Measurements from ENCODE around the gene RXRA. TPM values are rescaled to one million over a fixed set of nuclear protein-coding genes. Genes with fewer than 3 reads are reported as not detected.

RXRA gene
- polyA plus RNA-seq, 3 donors, result 15.8 to 91.0 (median 23.2) TPM

- H3K36me3 ChIP-seq (replicated peaks in 1 of 2; ENCODE audit: control insufficient read depth in 1 of 2, insufficient read depth in 2 of 2, low read length in 2 of 2), result peaks cover 10 to 21% of the 10 kb centered on the region in 2 donors
- peaks cover 48 to 87% of the 10 kb centered on the region in 2 donors for H3K4me1 ChIP-seq (ENCODE audit: control insufficient read depth in 1 of 2, insufficient read depth in 2 of 2, low read length in 2 of 2)
- intact Hi-C loops (cut with micrococcal nuclease), result no loop called here
- no peaks in the 10 kb centered on the region for H3K9me3 ChIP-seq (replicated peaks in 1 of 2; ENCODE audit: control insufficient read depth in 1 of 2, insufficient read depth in 1 of 2, low read length in 2 of 2)
- Mint-ChIP-seq H3K4me1 (peaks cover 48% of the 10 kb centered on the region), H3K4me3 (no peak overlapping the region), H3K36me3 (peaks cover 14 to 45% of the 10 kb centered on the region in 2 donors), H3K9me3 (no peaks in the 10 kb centered on the region), H3K27ac (peak overlapping the region in 3 of 7 donors; percentile 50 to 64 (median 50)), H3K27me3 (ENCODE audit: low read depth in 3 of 3) (no peaks in the 10 kb centered on the region)
- peaks cover 100% of the 10 kb centered on the region for H3K79me2 ChIP-seq (ENCODE audit: insufficient read depth, low read length)
- no peak overlapping the region for H3K9ac ChIP-seq (ENCODE audit: insufficient read depth, low read length, poor library complexity, severe bottlenecking)
- H3K4me2 ChIP-seq (replicated peaks; ENCODE audit: extremely low read depth, low read length, poor library complexity, severe bottlenecking), result no peak overlapping the region
- 94% methylated on average over 14 of the region's 20 CpGs for WGBS (ENCODE audit: insufficient coverage)
- no peaks in the 10 kb centered on the region for H3K27me3 ChIP-seq (ENCODE audit: control insufficient read depth in 2 of 2, insufficient read depth in 2 of 2, low read length in 2 of 2)
- no peak overlapping the region for H2AFZ ChIP-seq (ENCODE audit: insufficient read depth, low read depth, low read length, poor library complexity, severe bottlenecking)
- H3K27ac ChIP-seq (ENCODE audit: low read depth in 1 of 2, low read length in 2 of 2), result no peak overlapping the region
- no peak for DNase-seq
- TF ChIP-seq CTCF (IDR thresholded peaks at IDR 0.05), result no peak
- no peak overlapping the region for H3K4me3 ChIP-seq (replicated peaks in 1 of 3; ENCODE audit: low read depth in 2 of 3, low read length in 3 of 3)
- H4K20me1 ChIP-seq (ENCODE audit: insufficient read depth, low read length), result peaks cover 100% of the 10 kb centered on the region
Observed at GRCh38 chr9:134350416-134350994, 24.2 kb downstream of the RXRA start.

GRCh38 chr9:134351606-134352176, 25.4 kb downstream of the RXRA start:
- no peak overlapping the region for H3K4me3 Mint-ChIP-seq
- peak overlapping the region in 3 of 7 donors; percentile 30 to 66 (median 50) for H3K27ac Mint-ChIP-seq

More at GRCh38 chr9:134351606-134352176, 25.4 kb downstream of the RXRA start:
- Histone ChIP-seq H3K27ac (ENCODE audit: low read depth in 1 of 2, low read length in 2 of 2) (no peak overlapping the region), H3K9ac (ENCODE audit: insufficient read depth, low read length, poor library complexity, severe bottlenecking) (no peak overlapping the region), H4K20me1 (ENCODE audit: insufficient read depth, low read length) (peaks cover 100% of the 10 kb centered on the region), H3K4me1 (ENCODE audit: control insufficient read depth in 1 of 2, insufficient read depth in 2 of 2, low read length in 2 of 2) (peaks cover 48 to 87% of the 10 kb centered on the region in 2 donors), H3K27me3 (ENCODE audit: control insufficient read depth in 2 of 2, insufficient read depth in 2 of 2, low read length in 2 of 2) (no peaks in the 10 kb centered on the region), H3K4me2 (replicated peaks; ENCODE audit: extremely low read depth, low read length, poor library complexity, severe bottlenecking) (no peak overlapping the region), H2AFZ (ENCODE audit: insufficient read depth, low read depth, low read length, poor library complexity, severe bottlenecking) (no peak overlapping the region), H3K4me3 (replicated peaks in 1 of 3; ENCODE audit: low read depth in 2 of 3, low read length in 3 of 3) (no peak overlapping the region), H3K9me3 (replicated peaks in 1 of 2; ENCODE audit: control insufficient read depth in 1 of 2, insufficient read depth in 1 of 2, low read length in 2 of 2) (no peaks in the 10 kb centered on the region), H3K79me2 (ENCODE audit: insufficient read depth, low read length) (peaks cover 100% of the 10 kb centered on the region), H3K36me3 (replicated peaks in 1 of 2; ENCODE audit: control insufficient read depth in 1 of 2, insufficient read depth in 2 of 2, low read length in 2 of 2) (peaks cover 10 to 21% of the 10 kb centered on the region in 2 donors)
- H3K4me1 Mint-ChIP-seq, result peaks cover 56% of the 10 kb centered on the region
- H3K36me3 Mint-ChIP-seq, result peaks cover 14 to 42% of the 10 kb centered on the region in 2 donors
- H3K27me3 Mint-ChIP-seq (ENCODE audit: low read depth in 3 of 3), result no peaks in the 10 kb centered on the region
- DNase-seq, result no peak
- 98% methylated on average over 27 of the region's 29 CpGs for WGBS (ENCODE audit: insufficient coverage)
- no peaks in the 10 kb centered on the region for H3K9me3 Mint-ChIP-seq
- intact Hi-C loops (cut with micrococcal nuclease), result no loop called here
- TF ChIP-seq CTCF (IDR thresholded peaks at IDR 0.05), result no peak
